CD1c-positive myeloid dendritic cell (primary cell): ENCODE measurements around the gene FHIT.

Experiments
- DNase-seq: peaks from one replicate; pipeline ENCODE4 v3.0.0-alpha.2; 2016; ENCODE audit errors: extremely low spot score

FHIT gene

GRCh38 chr3:59877263-59878037 is 1373.8 kb downstream of the FHIT start:
- DNase-seq, result no peak

- peak; percentile 64 for DNase-seq
These were observed 1374.7 kb downstream of the FHIT start for GRCh38 chr3:59876533-59877062.

DNA sequence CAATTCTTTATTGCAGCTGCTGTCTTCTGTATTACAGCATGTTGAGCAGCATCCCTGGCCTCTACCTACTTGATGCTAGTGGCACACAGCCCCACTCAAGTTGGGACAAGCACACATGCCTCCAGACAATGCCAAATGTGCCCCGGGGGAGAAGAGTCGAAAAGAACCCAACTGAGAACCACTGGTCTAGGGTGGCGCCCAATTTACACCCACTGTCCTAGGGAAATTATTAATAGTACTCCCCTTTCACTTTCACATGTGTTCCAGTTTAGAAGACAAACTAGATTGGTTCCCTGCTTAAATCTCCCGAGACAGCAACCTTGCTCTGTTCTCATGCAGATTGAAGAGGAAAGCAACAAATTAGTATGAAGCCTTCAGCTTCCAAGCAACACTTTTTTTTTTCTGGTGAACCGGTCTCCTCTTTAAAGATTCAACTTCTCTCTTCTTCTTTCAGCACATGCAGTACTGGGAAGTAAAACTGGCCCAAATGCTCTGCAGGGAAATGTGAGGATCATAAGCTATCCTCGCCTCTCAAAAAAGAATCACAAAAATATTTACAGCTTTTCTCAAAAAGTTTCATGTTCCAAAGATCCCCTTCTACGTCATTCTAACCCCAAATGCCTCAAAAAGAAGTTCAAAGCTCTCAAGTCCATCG is 1377.5 kb downstream of the FHIT start:
- peak; percentile 28 for DNase-seq

DNA sequence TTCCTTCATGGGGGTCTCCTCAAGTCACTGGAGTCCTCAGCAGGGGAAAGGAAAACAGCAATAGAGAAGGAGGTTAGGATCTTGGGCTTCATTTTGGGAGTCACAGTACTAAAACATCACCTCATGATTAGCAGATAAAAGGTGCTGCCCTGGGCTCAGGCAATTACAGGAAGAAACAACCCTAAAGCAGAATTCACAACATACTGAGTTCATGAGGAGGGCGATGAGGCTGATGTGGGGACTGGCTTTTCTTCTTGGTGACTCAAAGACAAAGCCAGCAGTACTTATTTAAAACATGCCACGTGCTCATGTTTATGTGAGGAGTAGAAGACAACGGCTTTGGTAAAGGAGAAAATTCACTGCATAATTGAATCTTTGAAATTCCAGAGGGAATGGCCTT is 1379.1 kb downstream of the FHIT start:
- no peak for DNase-seq

- no peak for DNase-seq
These were observed 1383.9 kb downstream of the FHIT start for GRCh38 chr3:59867185-59868002.

DNA sequence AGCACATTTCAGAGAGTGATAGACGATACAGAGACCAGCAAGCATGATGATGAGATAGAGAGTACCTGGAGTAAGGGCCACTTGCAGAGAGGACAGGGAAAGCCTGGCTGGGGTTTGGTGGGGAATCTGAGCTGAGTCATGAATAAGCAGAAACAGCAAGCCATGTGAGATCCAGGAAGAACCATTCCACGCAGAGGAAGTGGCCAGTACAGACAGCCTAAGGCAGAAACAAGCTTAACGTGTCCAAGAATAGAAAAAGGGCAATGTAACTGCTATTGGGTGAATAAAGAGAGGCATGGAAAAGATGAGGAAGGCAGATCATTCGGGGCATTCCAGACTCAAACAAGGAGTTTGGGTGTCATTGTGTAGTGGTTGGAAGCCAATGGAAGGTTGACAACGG is 1385.2 kb downstream of the FHIT start:
- no peak for DNase-seq

DNA sequence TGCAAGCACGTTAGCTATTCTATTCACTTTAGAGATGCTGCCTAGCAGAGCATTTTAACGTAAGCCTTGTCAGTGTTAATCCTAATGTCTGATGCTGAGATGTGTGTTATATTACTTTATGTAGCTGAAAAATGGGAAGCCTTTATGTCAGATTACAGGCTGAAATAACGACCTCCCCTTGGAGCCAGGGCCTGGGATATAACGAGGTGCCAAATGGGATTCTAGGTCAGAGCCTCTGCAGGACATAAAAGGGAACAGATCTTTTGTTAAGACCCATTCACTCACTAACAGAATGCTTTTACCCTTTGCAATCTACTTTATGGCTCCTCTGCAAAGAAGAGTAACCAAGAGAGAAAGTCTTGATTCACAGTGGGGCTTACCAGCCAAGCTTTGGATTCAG is 1385.9 kb downstream of the FHIT start:
- no peak for DNase-seq

GRCh38 chr3:59862686-59863085 is 1388.6 kb downstream of the FHIT start:
- no peak for DNase-seq

DNA sequence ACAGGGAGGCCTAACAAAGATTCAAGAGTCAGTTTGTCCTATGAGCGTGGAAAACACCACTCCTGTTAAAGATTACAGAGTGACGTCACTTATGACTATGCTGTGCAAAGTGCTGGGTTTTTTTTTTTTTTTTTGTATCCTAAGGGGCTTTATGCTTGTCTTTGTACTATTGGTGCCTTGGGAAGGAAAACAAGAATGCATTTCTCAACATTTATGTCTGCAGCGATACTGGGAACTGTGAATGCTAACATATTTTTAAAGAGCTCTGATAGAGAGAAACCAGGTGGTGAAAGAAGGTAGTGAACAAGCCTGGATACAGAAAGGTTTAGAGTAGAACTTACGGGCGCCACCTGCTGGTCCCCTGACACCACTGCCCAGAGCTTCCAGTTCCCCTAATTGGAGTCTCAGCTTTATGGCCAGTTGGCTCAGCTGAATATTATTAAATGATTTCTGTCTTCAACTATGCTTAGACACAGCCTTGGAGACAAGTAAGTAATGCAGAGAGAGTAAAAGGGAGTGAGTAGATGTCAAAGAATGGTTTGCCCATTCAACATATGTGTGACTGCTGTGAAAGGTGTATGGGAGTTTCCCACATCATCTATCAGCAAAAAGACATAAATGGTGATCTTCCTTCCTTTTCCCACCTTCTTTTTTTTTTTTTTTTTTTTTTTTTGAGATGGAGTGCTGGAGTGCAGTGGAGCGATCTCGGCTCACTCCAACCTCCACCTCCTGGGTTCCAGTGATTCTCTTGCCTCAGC is 1393.5 kb downstream of the FHIT start:
- peak; percentile 79 for DNase-seq

DNA sequence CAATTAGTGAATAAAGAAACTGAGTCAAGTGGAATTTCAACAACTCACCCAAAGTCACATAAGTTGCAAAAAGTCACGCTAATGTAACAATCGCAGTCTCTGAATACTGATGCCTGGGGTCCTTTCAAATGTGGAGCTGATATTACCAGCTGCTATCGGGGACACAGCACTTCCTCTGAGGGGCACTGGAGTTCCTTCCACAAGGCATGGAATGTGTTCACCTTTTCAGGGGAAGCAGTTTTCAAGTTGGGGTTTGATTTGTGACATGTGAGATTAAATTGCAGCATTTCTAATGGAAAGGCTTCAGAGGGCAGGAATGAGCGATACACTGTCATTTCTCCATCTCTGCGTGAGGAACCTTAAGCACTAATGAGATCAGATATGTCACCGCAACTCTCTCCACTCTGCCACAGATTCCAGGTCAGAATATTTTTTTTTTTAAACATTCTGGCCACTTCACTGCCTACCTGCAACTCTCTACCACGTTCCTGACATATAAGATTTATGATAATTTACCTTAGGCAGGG is 1394.3 kb downstream of the FHIT start:
- DNase-seq, result no peak

GRCh38 chr3:59854061-59854709 is 1397.1 kb downstream of the FHIT start:
- no peak for DNase-seq

DNA sequence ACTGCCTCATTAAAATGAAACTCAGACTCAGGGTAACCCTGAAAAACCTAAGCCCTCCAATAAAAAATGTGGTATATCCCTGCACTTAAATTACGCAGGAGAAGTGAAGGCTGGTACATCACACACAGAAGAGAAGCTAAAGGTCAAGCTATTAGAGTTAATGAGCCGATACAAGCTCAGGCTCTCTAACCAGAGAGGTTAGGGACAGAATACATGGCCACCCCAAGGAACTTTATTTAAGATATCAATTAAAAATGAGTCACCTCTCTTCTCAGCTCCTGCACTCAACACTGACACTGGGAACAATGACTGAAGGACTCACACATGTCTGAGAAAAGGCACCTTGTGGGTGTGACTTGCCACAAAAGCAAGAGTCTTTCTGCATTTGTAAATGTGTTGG is 1400.8 kb downstream of the FHIT start:
- DNase-seq, result no peak

DNA sequence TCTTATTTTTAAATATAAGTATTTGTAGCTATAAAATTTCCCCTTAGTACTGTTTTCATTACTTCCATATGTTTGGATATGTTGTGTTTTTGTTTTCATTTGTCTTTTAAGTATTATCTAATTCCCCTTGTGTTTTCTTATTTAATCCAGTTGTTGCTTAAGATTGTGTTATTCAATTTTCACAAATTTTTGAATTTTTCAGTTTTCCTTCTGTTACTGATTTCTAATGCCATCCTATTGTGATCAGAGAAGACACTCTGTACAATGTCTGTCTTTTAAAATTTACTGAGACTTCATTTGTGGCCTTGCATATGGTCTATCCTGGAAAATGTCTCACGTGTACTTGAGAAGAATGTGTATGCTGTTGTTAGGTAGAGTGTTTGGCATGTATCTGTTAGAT is 1405.9 kb downstream of the FHIT start:
- DNase-seq, result no peak

- peak; percentile 52 for DNase-seq
These were observed 1407.4 kb downstream of the FHIT start for GRCh38 chr3:59843821-59844220.

GRCh38 chr3:59839810-59840515 is 1411.3 kb downstream of the FHIT start:
- peak; percentile 60 for DNase-seq

DNA sequence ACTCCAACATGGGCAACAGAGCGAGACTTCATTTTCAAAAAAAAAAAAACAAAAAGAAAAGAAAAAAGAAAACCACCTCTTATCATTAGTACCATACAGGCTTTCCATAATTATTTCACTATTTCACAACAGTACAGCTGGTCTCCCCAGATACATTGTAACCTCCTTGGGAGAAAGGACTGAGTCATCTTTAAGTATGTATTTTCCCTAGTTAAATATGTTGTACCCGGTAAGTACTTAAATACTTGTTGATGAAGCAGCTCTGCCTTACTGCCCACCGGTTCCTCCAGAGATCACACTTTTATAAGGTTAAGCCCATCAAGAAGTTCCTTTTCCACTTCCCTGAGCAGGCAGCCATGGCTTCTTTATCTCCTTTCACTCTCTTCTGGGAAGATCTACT is 1412.0 kb downstream of the FHIT start:
- DNase-seq, result peak; percentile 31

DNA sequence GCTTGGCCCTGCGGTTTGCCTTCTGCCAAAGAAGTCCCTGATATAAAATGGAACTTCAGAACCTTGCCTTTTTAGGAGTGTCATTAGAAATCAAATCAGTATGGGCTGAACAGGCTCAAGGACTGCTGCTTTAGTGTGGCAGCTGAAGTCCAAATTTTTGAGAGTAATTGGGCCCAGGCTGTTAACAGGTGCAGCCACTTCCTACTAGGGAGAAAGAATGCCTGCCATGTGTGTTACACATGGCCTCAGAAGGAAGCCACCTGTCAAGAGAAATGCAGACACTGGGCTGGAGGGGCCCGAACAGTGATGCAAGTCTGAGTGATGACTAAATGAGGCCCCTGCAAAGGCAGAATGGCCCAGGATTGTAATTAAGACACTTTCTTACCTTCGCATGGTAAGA is 1414.7 kb downstream of the FHIT start:
- no peak for DNase-seq

- no peak for DNase-seq
These were observed 1418.5 kb downstream of the FHIT start for GRCh38 chr3:59832702-59833101.

- no peak for DNase-seq
These were observed 1419.0 kb downstream of the FHIT start for GRCh38 chr3:59832241-59832640.

DNA sequence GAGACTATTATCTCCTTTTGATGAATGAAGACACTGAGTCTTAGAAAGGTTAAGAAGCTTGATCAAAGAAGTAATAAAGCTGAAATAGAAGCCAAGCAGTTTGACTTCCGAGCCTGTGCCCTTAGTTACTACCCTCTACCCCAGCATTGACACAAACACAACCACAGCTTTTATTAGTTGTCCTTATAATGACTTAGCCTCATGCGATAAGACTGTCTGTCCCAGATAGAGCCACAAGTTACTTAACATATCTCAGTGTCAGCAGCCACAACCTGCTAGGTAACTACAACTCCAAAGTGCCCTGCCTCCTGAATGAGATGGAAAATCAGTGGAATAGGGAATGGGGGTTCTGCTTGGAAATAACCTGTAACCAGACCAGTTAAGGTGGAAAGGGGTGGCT is 1419.9 kb downstream of the FHIT start:
- DNase-seq, result no peak
